CD1c-positive myeloid dendritic cell (primary cell): ENCODE measurements around the gene ARL2BP.
"Not testable (repeated sequence)": the region's sequence is repeated elsewhere in the genome, so short reads cannot be mapped to it uniquely, and the experiment has no call there.

Experiments
- DNase-seq: peaks from one replicate; pipeline ENCODE4 v3.0.0-alpha.2; 2016; ENCODE audit errors: extremely low spot score

Gene ARL2BP

DNA sequence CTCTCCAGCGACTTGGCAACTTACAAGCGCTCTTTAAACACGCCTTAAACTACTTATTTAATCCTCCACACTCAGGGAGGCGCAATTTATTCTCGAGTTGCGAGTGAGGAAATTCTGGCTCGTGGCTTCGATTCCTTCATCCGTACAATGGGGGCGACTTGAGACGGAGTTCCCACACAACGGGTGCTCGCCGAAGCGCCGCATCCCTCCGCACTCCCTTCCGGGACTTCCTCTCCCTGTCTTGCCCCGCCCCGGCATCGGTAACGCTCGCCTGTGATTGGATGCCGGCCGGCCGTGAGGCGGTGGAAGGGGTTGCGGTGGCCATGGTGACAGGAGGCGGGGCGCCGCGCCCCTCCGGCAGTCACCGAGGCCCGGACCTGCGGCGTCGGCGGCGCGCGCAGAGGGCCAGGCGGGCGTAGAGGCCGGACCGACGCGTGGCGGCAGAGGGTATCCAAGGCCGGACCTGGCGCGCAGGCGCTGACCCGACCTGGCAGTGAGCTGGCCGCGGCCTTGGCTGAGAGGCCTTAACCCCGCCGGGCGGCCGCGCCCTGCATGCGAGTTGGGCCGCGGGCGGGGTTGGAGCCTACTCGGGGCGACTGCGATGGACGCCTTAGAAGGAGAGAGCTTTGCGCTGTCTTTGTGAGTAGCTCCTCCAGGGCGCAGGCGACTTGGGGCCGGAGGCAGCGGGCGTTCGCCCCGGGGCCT is at the start of gene ARL2BP:
Gene ARL2BP, plus strand, starts transcription at position 493 of the 705 bp plus-strand sequence. Its CDS starts 109 bp downstream, at position 602.
- DNase-seq: peak; percentile 98

DNA sequence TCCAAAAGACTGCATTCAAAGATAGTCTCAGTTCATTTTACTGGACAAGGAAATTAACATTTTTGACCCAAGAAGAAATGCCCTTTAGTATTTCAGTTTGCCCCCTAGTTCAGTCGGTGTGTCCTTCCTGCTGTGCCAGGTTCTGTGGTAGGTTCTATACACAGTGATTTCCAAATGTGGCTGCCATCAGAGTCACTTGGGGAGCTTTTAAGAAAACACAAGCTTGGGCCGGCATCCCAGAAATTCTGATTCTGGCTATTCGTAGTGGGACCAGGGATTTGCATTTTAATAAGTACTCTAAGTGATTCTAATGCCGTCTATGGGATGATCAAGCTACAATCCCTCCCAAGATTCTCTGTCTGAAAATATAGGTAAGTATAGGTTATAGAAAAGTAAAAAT is 48.8 kb upstream of the ARL2BP start:
- DNase-seq: no peak

DNA sequence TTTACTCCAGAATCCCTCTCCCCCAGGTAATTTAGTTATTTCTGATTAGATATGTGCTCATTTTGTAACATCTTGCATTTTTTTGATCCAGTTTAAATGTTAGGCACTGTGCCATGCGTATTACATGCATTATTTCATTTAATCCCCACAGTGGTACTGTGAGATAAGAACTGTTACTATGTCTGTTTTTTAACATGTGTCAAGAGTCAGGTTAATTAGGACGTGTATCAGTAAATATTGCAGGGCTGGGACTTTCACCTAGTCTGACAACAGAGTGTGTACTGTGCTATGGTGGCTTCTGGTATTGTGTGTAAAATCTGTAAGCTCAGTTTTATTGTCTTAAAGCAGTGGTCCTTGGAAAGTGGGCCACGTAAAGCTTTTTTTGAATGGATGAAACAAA is 48.3 kb upstream of the ARL2BP start:
- no peak for DNase-seq

DNA sequence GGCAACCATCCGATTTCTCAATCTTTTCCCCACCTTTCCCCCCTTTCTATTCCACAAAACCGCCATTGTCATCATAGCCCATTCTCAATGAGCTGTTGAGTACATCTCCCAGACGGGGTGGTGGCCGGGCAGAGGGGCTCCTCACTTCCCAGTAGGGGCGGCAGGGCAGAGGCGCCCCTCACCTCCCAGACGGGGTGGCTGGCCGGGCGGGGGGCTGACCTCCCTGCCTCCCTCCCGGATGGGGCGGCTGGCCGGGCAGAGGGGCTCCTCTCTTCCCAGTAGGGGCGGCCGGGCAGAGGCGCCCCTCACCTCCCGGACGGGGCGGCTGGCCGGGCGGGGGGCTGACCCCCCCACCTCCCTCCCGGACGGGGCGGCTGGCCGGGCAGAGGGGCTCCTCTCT is 44.7 kb upstream of the ARL2BP start:
- not testable (repeated sequence) for DNase-seq

DNA sequence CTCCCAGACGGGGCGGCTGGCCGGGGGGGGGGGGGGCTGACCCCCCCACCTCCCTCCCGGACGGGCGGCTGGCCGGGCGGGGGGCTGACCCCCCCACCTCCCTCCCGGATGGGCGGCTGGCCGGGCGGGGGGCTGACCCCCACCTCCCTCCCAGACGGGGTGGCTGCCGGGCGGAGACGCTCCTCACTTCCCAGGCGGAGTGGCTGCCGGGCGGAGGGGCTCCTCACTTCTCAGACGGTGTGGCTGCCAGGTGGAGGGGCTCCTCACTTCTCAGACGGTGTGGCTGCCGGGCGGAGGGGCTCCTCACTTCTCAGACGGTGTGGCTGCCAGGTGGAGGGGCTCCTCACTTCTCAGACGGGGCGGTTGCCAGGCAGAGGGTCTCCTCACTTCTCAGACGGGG is 44.1 kb upstream of the ARL2BP start:
- not testable (repeated sequence) for DNase-seq

DNA sequence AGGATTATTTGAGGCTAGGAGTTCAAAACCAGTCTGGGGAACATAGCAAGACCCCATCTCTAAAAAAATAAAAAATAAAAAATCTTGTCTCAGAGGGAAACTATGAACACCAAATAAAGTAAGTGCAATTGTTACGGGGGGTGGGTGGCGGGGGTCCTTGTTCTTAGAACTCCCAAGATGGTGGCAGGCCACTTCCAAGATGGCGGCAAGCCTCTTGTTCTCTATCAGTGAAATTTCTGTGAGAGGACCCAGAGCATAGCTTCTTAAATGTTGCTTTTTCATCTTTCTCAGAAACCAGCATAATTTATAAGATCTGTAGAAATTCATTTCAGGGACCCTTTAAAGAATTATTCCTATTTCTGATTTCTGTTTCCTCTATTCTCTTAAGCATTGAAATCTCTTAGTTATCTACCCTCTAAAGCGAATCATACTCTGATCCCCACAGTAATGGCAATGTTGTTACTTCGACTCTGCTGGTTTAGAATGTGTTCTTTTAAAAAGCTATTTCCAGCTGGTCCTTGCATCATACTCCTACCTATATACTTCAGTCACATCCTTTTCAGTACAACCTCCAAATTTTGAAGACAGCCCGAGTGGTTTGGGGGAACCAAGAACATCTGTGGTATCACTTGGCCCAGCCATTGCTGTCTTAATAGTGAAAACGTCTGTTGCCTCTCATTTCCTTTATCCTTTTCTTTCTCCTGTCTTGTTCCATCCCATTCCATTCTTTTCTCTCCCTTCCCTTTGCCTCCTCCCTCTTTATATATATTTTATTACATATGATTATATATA is 42.8 kb upstream of the ARL2BP start:
- DNase-seq: no peak

DNA sequence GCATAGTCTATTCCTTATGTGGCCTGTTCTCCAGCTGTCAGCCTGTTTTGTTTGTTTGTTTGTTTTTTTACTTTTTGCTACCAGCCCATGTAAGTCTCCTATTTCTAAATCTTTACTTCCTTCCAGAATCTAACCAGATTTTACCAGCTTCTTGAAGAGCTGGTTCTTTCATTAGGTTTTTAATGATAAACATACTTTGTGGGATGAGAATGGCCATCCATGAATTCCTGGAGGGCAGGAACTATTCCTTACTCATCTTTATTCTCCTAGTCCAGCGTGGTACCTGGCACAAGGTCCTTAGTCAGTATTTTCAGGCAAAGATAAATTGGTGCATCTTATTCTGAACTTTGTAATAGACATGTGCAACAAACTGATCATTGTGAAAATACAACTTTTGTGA is 41.6 kb upstream of the ARL2BP start:
- no peak for DNase-seq

DNA sequence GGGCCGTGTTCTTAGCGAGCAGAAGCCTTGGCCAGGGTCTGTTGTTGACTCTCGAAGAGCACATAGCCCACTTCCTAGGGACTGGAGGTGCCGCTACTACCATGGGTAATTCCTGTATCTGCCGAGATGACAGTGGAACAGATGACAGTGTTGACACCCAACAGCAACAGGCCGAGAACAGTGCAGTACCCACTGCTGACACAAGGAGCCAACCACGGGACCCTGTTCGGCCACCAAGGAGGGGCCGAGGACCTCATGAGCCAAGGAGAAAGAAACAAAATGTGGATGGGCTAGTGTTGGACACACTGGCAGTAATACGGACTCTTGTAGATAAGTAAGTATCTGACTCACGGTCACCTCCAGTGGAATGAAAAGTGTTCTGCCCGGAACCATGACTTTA is 40.4 kb upstream of the ARL2BP start:
- no peak for DNase-seq

DNA sequence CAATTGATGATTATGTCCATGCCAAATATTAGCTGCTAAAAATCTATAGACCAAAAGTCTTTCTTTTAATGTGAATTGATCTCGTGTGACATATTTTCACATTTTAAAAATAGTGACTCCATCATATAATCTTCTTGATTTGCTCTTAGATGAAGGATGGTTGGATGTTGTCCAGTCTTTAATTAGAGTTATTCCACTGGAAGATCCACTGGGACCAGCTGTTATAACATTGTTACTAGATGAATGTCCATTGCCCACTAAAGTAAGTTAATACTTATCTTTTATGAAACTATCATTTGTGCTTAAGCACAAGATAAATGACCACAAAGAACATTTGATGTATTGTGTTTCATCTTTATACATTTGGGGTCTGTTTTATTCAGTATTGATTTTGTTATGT is 36.1 kb upstream of the ARL2BP start:
- DNase-seq: no peak

DNA sequence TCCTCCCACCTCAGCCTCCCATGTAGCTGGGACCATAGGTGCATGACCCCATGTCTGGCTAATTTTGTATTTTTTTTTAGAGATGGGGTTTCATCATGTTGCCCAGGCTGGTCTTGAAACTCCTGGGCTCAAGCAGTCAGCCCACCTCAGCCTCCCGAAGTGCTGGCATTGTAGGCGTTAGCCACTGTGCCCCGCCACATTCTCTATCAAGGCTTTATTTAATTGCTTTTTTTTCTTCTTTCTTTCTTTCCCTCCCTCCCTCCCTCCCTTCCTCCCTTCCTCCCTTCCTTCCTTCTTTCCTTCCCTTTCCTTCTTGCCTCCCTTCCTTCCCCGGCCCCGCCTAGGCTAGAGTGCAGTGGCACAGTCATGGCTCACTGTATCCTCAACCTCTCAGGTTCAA is 35.3 kb upstream of the ARL2BP start:
- no peak for DNase-seq

DNA sequence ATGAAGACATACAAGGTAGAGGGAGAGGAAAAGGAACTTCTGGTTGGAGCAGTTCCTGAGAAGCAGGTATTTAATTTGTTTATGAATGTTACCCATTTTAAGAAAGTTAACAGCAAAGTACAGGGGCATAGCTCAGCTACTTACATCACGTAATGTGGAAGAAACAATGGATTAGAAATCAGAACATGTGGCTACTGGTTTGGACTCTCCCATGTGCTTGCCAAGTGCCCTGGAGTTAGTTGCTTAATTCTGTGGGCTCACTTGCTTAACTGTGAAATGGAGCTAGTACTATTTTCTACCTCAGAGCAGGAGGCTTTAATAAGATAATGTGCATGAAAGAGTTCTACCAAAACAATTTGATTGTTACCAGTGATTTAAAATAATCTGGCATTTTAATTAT is 31.6 kb upstream of the ARL2BP start:
- DNase-seq: no peak

DNA sequence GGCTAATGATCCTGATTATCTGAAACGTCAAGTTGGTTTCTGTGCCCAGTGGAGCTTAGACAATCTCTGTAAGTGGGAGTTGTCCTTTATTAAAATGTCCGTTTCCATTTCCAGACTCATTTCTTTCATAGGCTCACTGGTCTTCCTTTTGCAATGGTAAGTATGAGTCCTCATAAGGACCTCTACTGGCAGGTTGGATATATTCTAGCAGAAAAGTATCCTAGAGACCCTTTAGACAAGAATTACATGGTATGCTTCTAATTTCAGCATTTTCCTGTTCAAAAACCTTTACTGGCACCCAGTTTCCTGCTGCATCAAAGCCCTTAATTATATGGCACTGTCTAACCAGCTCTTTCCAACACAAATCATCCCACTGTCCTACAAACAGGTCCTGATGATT is 28.1 kb upstream of the ARL2BP start:
- no peak for DNase-seq

DNA sequence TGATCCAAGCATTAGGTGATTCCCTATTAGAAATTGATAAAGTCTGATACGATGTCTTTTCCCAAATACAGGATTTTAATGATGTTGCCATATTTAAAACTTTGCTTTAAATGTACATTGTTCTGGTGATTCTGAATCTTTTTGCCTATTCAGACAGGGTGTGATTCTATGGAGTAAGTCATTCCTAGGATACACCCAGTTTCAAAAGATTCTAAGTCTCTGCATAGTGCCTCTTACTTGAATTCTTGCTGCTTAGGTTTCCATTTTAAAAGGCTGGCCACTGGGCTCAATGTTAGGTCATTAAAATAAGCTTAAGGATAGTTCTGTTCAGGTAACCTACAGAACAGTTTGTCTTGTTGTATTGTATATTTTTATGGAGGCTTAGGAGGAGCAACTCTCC is 22.0 kb upstream of the ARL2BP start:
- no peak for DNase-seq

DNA sequence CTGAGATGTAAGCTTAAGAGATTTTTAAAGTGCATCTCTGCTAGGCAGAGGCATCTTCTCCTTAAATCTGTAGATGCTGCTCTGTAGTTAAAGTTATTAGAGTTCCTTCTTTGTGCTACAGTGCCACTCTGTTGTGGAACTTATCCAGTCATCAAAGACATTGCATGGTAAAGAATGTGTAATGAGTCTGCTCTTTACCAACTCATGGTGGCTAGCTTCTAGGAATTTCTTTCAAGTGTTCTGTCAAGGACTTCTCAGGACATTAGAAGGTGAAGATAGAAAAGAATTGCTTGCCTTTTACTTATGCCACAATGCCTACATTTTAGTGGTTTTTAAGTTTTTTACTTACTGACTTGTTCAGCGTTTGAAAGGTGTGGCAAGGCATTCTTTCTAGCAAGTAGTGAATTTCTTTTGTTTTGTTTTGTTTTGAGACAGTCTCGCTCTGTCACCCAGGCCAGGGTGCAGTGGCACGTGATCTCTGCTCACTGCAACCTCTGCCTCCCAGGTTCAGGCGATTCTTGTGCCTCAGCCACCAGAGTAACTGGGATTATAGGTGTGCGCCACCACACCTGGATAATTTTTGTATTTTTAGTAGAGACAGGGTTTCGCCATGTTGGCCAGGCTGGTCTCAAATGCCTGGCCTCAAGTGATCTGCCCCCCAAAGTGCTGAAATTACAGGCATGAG is 20.3 kb upstream of the ARL2BP start:
- no peak for DNase-seq

DNA sequence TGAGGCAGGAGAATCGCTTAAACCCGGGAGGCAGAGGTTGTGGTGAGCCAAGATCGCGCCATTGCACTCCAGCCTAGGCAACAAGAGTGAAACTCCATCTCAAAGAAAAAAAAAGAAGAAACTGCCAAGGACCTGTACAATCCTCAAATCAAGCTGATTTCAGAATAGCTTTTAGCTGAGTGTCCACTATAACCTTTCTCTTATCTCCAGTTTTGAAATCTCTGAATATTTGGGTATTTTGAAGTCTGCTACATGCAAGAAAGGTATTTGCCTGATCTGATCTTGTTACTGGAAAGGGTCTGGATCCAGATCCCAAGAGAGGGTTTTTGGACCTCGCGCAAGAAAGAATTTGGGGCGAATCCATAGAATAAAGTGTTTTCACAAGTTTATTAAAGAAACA is 19.1 kb upstream of the ARL2BP start:
- no peak for DNase-seq

DNA sequence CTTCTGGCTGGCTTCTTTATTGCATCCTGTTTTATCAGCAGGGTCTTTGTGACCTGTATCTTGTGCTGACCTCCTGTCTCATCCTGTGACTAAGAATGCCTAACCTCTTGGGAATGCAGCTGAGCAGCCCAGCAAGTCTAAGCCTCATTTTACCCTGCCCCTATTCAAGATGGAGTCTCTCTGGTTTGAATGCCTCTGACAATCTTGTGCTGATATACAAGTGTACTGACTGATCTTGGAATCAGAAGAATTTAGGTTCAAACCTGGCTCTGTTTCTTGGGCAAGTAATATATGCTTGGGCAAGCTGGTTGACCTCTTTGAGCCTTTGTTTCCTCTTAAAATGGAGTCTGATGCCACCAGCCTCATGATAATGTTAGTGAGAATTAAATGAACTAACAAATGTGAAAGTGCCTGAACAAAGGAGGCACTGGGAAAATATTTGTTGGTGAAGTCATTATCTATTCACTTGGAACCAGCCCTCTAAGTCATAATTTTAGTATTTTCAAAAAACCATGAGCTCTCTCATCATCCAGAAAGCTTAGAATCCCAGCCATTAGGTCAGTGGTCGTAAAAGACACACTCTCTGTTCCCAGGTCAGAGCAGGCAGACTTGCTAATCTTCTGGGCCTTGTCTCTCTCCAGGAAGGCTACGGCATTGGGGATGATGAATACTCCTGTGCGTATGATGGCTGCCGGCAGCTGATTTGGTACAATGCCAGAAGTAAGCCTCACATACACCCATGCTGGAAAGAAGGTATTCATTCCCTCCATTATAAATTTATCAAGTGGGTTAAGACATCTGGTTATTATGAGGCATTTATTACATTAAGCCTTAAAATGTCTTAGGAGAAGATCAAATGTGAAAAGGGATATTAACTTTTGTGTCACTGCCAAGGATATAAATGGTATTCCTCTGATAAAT is 18.1 kb upstream of the ARL2BP start:
- no peak for DNase-seq

DNA sequence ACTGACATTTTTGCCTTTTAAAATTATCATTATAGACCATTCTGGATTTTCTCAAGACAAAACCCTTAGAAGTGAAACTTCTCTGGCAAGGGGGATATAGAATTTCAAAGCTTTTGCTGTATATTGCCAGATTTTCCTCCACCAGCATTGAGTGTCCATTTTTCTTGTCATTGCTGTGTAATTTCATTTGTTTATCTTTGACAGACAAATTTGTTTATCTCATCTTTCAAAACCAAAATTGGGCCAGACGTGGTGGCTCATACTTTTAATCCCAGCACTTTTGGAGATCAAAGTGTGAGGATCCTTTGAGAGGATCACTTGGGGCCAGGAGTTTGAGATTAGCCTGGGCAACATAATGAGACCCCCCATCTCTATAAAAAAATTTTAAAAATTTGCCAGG is 16.0 kb upstream of the ARL2BP start:
- no peak for DNase-seq

DNA sequence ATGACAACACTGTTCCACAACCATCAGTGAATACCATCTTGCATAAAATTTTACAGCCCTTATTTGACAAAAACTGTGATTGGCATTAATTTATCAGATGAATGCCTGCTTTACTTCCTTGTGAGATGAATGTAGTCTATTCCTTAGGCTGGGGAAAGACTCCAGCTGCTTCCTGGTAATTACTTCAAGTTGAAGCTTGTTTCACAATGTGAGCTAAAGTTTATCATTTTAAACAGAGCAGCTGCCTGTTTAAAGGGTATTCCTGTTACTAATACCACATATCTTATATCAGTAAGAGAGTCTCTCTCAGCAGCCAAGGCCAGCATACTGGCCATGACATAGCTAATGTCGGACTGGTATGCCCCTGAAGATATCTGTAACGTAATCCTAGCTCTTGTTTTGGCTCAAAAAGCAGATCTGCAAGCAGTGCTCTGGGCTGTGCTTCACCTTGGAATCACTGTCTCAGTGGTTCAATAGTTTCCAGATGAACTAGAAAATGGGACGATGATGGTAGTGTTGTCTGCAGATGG is 13.2 kb upstream of the ARL2BP start:
- DNase-seq: no peak

DNA sequence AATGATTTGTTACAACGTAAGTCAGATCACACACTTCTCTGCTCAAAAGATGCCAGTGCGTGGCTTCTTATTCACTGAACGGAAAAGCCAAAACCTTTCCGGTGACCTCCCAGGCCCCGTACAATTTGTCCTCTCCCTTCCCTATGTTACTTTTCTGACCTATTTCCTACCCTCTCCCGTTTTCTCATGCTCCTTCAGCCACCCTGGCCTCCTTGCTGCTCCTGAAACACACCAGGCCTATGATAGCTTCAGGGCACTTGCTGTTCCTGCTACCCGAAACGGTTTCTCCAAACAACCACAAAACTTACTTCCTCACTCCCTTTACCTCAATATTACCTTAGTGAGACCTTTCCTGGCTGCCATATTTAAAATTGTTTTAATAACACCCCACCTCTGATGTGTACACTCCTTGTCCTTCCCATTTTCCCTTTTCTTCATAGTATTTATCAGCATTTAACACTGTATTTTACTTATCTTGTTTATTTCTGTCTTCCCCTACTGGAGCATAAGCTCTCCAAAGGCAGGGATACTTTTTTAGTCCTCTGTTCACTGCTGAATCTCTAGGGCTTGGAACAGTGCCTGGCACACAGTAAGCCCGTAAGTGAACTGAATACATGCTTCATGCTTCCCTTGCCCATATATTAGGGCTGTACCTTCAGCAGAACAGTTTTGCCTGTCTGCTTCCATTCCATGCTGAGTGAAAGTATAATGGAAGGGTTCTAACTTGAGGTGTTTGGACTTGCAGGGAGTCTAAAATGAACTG is 10.9 kb upstream of the ARL2BP start:
- no peak for DNase-seq

DNA sequence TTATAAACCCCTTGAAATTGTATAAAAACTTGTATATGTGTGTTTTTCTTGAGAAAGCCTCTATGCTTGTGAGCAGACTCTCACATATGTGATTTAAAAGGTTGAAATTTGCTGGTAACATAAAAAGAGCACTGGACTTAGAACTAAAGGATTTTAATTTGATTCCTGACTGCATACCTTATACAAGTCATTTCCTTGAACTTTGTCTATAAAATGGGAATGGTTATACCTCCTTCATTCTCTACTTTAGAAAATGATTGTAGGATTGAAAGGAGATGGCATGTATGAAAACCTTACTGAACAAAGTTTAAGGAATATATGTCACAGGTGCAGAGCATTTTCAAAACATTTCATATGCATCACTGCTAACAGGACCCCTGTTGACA is 10.4 kb upstream of the ARL2BP start:
- DNase-seq: no peak
